HG03060 (cell line): ENCODE measurements around the gene CD55.

Source experiments
- ATAC-seq: cut with Tn5 transposase; IDR thresholded peaks from one replicate; pipeline ENCODE4 v1.9.1; 2021; ENCODE audit warnings: low read depth, moderate number of reproducible peaks; ENCODE audit not compliant: unreplicated experiment

CD55 gene

GRCh38 chr1:207328004-207328403 is 6.5 kb downstream of the CD55 start:
- ATAC-seq: no peak

- ATAC-seq: no peak
Observed at GRCh38 chr1:207328908-207329440, 7.5 kb downstream of the CD55 start.

- no peak for ATAC-seq
Observed at GRCh38 chr1:207329469-207329868, 8.0 kb downstream of the CD55 start.

- ATAC-seq: no peak
Observed at GRCh38 chr1:207330011-207330710, 8.7 kb downstream of the CD55 start.

GRCh38 chr1:207331354-207332313 is 10.2 kb downstream of the CD55 start:
- ATAC-seq: no peak

GRCh38 chr1:207333009-207333600 is 11.6 kb downstream of the CD55 start:
- no peak for ATAC-seq

GRCh38 chr1:207333620-207334019 is 12.1 kb downstream of the CD55 start:
- no peak for ATAC-seq

GRCh38 chr1:207334337-207334736 is 12.9 kb downstream of the CD55 start:
- no peak for ATAC-seq

GRCh38 chr1:207335138-207335537 is 13.7 kb downstream of the CD55 start:
- no peak for ATAC-seq

- peak; percentile 40 for ATAC-seq
Observed at GRCh38 chr1:207335695-207336363, 14.4 kb downstream of the CD55 start.

- peak; percentile 71 for ATAC-seq
Observed at GRCh38 chr1:207336559-207337467, 15.3 kb downstream of the CD55 start.

GRCh38 chr1:207342332-207342731 is 20.9 kb downstream of the CD55 start:
- ATAC-seq: no peak

- ATAC-seq: no peak
Observed at GRCh38 chr1:207343675-207344074, 22.2 kb downstream of the CD55 start.

- ATAC-seq: no peak
Observed at GRCh38 chr1:207344221-207344620, 22.7 kb downstream of the CD55 start.

- ATAC-seq: no peak
Observed at GRCh38 chr1:207345644-207346477, 24.4 kb downstream of the CD55 start.

- ATAC-seq: no peak
Observed at GRCh38 chr1:207346513-207346912, 25.0 kb downstream of the CD55 start.

- no peak for ATAC-seq
Observed at GRCh38 chr1:207349979-207350378, 28.5 kb downstream of the CD55 start.

- ATAC-seq: no peak
Observed at GRCh38 chr1:207352554-207352953, 31.1 kb downstream of the CD55 start.

- no peak for ATAC-seq
Observed at GRCh38 chr1:207355060-207355459, 33.6 kb downstream of the CD55 start.
